Ishikawa (cell line): ENCODE results near the gene ITGA11.

Source experiments
- CEBPB ChIP-seq: IDR thresholded peaks from 2 replicates; pipeline ENCODE4 v1.6.1; 2012
- CREB1 ChIP-seq: IDR thresholded peaks from 2 replicates; pipeline ENCODE4 v1.6.1; 2012; ENCODE audit warnings: low read depth
- EGR1 ChIP-seq: IDR thresholded peaks from 2 replicates; pipeline ENCODE4 v1.6.1; 2012
- EP300 ChIP-seq: IDR thresholded peaks from 2 replicates; pipeline ENCODE4 v1.6.1; 2012; ENCODE audit warnings: borderline replicate concordance
- FOXM1 ChIP-seq: IDR thresholded peaks from 2 replicates; pipeline ENCODE4 v1.6.1; 2012; ENCODE audit warnings: low read depth, borderline replicate concordance
- MAX ChIP-seq: IDR thresholded peaks from 2 replicates; pipeline ENCODE4 v1.6.1; 2012
- NFIC ChIP-seq: IDR thresholded peaks from 2 replicates; pipeline ENCODE4 v1.6.1; 2012
- RAD21 ChIP-seq: IDR thresholded peaks from 2 replicates; pipeline ENCODE4 v1.6.1; 2012; ENCODE audit warnings: low read depth
- TAF1 ChIP-seq: IDR thresholded peaks from 2 replicates; pipeline ENCODE4 v1.6.1; 2012; ENCODE audit warnings: low read depth, mild to moderate bottlenecking
- TCF12 ChIP-seq: IDR thresholded peaks from 2 replicates; pipeline ENCODE4 v1.6.1; 2012; ENCODE audit warnings: low read depth
- TEAD4 ChIP-seq: IDR thresholded peaks from 2 replicates; pipeline ENCODE4 v1.6.1; 2012
- USF1 ChIP-seq: IDR thresholded peaks from 2 replicates; pipeline ENCODE4 v1.6.1; 2012
- YY1 ChIP-seq: IDR thresholded peaks from 2 replicates; pipeline ENCODE4 v1.6.1; 2012; ENCODE audit warnings: low read depth
- ZBTB7A ChIP-seq: IDR thresholded peaks from 2 replicates; pipeline ENCODE4 v1.6.1; 2012; ENCODE audit warnings: low read depth
- TF ChIP-seq, protein P1 (sequence below): IDR thresholded peaks from 2 replicates; pipeline ENCODE4 v1.6.1; 2012; ENCODE audit warnings: low read depth, mild to moderate bottlenecking

Gene ITGA11

DNA sequence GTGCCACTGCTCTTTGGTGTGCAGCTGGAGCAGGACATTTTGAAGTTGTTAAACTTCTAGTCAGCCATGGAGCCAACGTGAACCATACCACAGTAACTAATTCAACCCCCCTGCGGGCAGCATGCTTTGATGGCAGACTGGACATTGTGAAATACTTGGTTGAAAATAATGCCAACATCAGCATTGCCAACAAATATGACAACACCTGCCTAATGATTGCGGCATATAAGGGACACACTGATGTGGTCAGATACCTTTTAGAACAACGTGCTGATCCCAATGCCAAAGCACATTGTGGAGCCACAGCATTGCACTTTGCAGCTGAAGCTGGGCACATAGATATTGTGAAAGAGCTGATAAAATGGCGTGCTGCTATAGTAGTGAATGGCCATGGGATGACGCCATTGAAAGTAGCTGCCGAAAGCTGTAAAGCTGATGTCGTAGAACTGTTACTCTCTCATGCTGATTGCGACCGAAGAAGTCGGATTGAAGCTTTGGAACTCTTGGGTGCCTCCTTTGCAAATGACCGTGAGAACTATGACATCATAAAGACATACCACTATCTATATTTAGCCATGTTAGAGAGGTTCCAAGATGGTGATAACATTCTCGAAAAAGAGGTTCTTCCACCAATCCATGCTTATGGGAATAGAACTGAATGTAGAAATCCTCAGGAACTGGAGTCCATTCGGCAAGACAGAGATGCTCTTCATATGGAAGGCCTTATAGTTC, 142.2 kb downstream of the ITGA11 start:
- TF ChIP-seq RAD21: no peak
- TF ChIP-seq CEBPB: no peak
- TF ChIP-seq TCF12: no peak

GRCh38 chr15:68289057-68289456, 142.9 kb downstream of the ITGA11 start:
- TF ChIP-seq EP300: no peak

GRCh38 chr15:68286256-68286655, 145.7 kb downstream of the ITGA11 start:
- TF ChIP-seq TAF1 (no peak), YY1 (no peak), NFIC (no peak), CREB1 (no peak), ZBTB7A (no peak), FOXM1 (no peak), RAD21 (no peak), TCF12 (no peak)

DNA sequence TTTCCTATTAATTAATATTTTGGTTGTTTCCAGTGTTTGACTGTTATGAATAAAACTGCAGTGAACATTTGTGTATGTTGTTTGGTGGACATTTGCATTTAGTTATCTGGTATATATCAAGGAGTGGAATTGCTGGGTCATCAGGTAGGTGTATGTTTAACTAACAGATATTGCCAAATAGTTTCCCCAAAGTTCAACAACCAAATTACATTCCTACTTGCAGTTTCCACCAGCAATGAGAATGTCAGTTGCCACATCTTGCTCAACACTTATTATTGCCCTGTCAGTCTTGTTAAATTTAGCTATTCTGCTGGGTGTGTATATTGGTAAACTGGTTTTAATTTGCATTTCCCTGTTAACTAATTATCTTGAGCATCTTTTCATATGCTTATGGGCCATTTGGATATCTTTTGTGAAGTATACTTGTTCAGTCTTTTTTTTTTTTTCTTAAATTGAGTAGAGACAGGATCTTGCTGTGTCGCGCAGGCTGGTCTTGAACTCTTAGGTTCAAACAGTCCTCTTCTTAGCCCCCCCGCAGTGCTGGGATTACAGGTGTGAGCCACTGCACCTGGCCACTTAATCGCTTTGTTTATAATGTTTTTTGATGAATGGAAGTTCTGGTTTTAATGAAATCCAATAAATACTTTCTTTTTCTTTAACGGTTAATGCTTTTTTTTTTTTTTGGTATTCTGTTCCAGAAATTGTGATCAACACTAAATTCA, 146.5 kb downstream of the ITGA11 start:
- TF ChIP-seq YY1: no peak
- TF ChIP-seq CREB1: no peak
- TF ChIP-seq TCF12: no peak
- no peak for TF ChIP-seq NFIC
- TF ChIP-seq EP300: no peak
- TF ChIP-seq ZBTB7A: no peak
- no peak for TF ChIP-seq EGR1
- no peak for TF ChIP-seq CEBPB
- no peak for TF ChIP-seq TEAD4
- TF ChIP-seq USF1: no peak
- no peak for TF ChIP-seq FOXM1
- no peak for TF ChIP-seq RAD21
- TF ChIP-seq, protein P1, sequence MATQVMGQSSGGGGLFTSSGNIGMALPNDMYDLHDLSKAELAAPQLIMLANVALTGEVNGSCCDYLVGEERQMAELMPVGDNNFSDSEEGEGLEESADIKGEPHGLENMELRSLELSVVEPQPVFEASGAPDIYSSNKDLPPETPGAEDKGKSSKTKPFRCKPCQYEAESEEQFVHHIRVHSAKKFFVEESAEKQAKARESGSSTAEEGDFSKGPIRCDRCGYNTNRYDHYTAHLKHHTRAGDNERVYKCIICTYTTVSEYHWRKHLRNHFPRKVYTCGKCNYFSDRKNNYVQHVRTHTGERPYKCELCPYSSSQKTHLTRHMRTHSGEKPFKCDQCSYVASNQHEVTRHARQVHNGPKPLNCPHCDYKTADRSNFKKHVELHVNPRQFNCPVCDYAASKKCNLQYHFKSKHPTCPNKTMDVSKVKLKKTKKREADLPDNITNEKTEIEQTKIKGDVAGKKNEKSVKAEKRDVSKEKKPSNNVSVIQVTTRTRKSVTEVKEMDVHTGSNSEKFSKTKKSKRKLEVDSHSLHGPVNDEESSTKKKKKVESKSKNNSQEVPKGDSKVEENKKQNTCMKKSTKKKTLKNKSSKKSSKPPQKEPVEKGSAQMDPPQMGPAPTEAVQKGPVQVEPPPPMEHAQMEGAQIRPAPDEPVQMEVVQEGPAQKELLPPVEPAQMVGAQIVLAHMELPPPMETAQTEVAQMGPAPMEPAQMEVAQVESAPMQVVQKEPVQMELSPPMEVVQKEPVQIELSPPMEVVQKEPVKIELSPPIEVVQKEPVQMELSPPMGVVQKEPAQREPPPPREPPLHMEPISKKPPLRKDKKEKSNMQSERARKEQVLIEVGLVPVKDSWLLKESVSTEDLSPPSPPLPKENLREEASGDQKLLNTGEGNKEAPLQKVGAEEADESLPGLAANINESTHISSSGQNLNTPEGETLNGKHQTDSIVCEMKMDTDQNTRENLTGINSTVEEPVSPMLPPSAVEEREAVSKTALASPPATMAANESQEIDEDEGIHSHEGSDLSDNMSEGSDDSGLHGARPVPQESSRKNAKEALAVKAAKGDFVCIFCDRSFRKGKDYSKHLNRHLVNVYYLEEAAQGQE: no peak
- TF ChIP-seq TAF1: no peak

- TF ChIP-seq ZBTB7A (no peak), USF1 (no peak), EP300 (no peak), CREB1 (no peak), YY1 (no peak), NFIC (no peak), MAX (no peak), FOXM1 (no peak), CEBPB (no peak), TCF12 (no peak)
- TF ChIP-seq, protein P1: no peak
Observed at GRCh38 chr15:68284616-68285258, 147.2 kb downstream of the ITGA11 start.

- TF ChIP-seq FOXM1: no peak
- no peak for TF ChIP-seq CEBPB
- TF ChIP-seq USF1: no peak
- TF ChIP-seq ZBTB7A: no peak
- TF ChIP-seq TAF1: no peak
- no peak for TF ChIP-seq EP300
- no peak for TF ChIP-seq RAD21
- no peak for TF ChIP-seq EGR1
- TF ChIP-seq MAX: no peak
Observed at GRCh38 chr15:68283401-68283800, 148.6 kb downstream of the ITGA11 start.
